ENCODE data around the gene MRPS16. TPM values are rescaled to one million over a fixed set of nuclear protein-coding genes. Genes with fewer than 3 reads are reported as not detected.
"Not testable (repeated sequence)": the region's sequence is repeated elsewhere in the genome, so short reads cannot be mapped to it uniquely, and the experiment has no call there.

Gene MRPS16
- total RNA-seq, 1 donor from 2014 or later: 85.9 TPM

DNA sequence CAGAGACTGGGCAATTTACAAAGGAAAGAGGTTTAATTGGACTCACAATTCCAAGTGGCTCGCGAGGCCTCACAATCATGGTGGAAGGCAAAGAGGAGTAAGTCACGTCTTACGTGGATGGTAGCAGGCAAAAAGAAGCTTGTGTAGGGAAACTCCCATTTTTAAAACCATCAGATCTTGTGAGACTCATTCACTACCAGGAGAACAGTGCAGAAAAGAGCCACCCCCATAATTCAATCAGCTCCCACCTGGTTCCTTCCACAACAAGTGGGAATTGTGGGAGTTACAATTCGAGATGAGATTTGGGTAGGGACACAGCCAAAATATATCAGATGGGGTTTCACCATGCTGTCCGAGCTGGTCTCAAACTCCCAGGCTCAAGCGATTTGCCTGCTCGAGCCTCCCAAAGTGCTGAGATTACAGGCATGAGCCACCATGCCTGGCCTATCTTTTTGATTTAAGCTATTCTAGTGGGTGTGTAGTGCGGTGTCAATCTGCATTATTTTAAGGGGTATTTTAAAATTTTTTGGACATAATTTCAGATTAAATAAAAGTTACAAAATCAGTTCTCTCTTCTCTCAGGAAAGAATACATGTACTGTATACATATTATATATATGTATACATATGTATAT lies 9.0 kb upstream of the MRPS16 start:
- TF ChIP-seq, protein P1, sequence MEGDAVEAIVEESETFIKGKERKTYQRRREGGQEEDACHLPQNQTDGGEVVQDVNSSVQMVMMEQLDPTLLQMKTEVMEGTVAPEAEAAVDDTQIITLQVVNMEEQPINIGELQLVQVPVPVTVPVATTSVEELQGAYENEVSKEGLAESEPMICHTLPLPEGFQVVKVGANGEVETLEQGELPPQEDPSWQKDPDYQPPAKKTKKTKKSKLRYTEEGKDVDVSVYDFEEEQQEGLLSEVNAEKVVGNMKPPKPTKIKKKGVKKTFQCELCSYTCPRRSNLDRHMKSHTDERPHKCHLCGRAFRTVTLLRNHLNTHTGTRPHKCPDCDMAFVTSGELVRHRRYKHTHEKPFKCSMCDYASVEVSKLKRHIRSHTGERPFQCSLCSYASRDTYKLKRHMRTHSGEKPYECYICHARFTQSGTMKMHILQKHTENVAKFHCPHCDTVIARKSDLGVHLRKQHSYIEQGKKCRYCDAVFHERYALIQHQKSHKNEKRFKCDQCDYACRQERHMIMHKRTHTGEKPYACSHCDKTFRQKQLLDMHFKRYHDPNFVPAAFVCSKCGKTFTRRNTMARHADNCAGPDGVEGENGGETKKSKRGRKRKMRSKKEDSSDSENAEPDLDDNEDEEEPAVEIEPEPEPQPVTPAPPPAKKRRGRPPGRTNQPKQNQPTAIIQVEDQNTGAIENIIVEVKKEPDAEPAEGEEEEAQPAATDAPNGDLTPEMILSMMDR (IDR thresholded peaks at IDR 0.05): no peak
- H3K27me3 Mint-ChIP-seq: no peaks in the 10 kb centered on the region

DNA sequence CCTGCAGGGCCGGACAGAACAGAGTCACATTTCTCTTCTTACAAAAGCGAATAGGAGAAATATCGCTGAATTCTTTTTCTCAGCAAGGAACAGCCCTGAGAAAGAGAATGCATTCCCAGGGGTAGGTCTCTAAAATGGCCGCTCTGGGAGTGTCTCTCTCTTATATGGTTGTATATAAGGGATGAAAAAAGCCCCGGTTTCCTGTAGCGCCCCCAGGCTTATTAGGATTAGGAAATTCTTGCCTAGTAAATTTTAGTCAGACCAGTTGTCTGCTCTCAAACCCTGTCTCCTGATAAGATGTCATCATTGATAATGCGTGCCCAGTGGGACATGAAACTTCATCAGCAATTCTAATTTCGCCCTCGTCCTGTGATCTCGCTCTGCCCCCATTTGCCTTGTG lies 6.2 kb upstream of the MRPS16 start:
- H3K4me1 Mint-ChIP-seq; POLR2A ChIA-PET; DNase-seq; ATAC-seq (ENCODE audit: low read depth); CTCF ChIA-PET; H3K27me3 Mint-ChIP-seq; H3K36me3 Mint-ChIP-seq (ENCODE audit: low read depth); H3K4me3 Mint-ChIP-seq; intact Hi-C loops (cut with micrococcal nuclease); H3K27ac Mint-ChIP-seq; H3K9me3 Mint-ChIP-seq: not testable (repeated sequence)

More for the DNA sequence above, 9.0 kb upstream of the MRPS16 start:
- Mint-ChIP-seq H3K4me1 (no peaks in the 10 kb centered on the region), H3K27ac (no peak overlapping the region), H3K9me3 (peaks cover 9% of the 10 kb centered on the region), H3K36me3 (ENCODE audit: low read depth) (no peaks in the 10 kb centered on the region), H3K4me3 (no peak overlapping the region)
- POLR2A ChIA-PET: no interaction called here
- intact Hi-C loops (cut with micrococcal nuclease): no loop called here
- ATAC-seq (ENCODE audit: low read depth): no peak
- DNase-seq: no peak
- CTCF ChIA-PET: no interaction called here

DNA sequence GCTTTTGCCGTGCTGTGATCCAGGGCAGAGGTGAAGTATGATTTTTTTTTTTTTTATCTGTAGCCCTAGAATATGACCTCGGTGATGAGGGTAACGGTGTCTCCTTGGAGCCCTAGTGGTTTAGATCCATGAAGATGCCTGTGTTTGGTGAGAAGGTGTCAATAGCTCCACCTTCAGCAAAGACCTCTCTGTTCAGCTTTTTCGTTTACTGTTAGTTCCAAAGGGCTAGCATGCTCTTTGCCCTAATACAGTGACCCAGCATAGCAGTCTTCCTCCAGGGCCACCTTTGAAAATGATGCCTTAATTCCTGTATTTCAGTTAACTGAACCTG lies 746 bp upstream of the MRPS16 start:
- DNase-seq: no peak
- peak overlapping the region; percentile 99 for H3K4me3 Mint-ChIP-seq
- H3K9me3 Mint-ChIP-seq: no peaks in the 10 kb centered on the region
- CTCF ChIA-PET: interaction anchor here (0.6 kb wide), 1 partner anchor 1545 kb away, joined by 4 read pairs; no protein-coding TSS in a partner anchor
- H3K27me3 Mint-ChIP-seq: no peaks in the 10 kb centered on the region
- intact Hi-C loops (cut with micrococcal nuclease): loop anchor here (1.0 to 5.0 kb wide), 5 partner anchors 9 to 1979 kb away; partner anchors contain the start of genes ANXA7, CFAP70 and VDAC2
- H3K4me1 Mint-ChIP-seq: peaks cover 38% of the 10 kb centered on the region
- TF ChIP-seq, protein P1 (IDR thresholded peaks at IDR 0.05): no peak
- no peak for ATAC-seq (ENCODE audit: low read depth)
- POLR2A ChIA-PET: interaction anchor here (0.5 to 3.1 kb wide), 4 partner anchors 85 to 524 kb away, joined by 4 to 12 read pairs (median 8); partner anchors contain the start of genes ECD, FAM149B1, P4HA1 and PPP3CB
- peak overlapping the region; percentile 95 for H3K27ac Mint-ChIP-seq
- peaks cover 40% of the 10 kb centered on the region for H3K36me3 Mint-ChIP-seq (ENCODE audit: low read depth)

DNA sequence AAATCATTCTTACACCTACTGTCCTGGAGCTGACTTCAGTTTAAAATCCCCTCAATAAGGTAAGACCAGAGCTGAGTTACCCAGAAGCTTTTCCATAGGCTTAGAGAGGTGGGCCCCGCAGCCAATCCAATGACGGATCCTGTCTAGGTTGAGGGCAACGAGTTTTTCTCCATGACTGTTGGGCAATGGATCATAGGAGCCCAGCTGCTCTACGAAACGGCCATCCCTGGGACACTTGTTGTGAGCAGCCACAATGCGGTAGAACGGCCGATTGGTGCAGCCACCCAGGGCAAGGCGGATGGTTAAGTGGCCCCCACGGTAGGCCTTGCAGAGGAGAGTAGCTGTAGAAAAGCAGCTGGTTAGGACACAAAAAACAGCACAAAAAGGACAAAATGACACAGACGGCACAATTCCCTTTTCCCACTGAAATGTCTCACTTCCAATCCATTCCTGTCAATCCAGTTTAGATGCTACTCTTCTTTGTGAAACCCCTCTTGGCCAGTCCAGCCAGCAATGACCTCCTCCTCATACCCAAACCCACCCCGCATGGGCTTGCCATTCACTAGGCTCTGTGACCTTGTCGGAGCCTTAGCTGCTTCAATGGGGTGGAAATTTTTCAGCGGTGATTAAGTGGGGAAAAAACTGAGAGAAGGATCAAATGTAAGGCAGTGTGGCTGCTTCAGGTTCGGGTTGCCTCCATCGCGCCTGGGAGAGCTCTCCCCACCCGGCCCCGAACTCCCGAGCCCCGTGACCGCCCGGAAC lies 580 bp downstream of the MRPS16 start:
- DNase-seq (no peak), ATAC-seq (ENCODE audit: low read depth) (peak; percentile 47)
- intact Hi-C loops (cut with micrococcal nuclease): loop anchor here (1.0 to 5.0 kb wide), 7 partner anchors 107 to 1980 kb away; partner anchors contain the start of genes ANXA7, CFAP70, MICU1 and VDAC2
- peaks cover 45% of the 10 kb centered on the region for H3K36me3 Mint-ChIP-seq (ENCODE audit: low read depth)
- POLR2A ChIA-PET: interaction anchor here (0.5 to 3.1 kb wide), 8 partner anchors 12 to 244 kb away, joined by 3 to 14 read pairs (median 6); partner anchors contain the start of genes ECD, FAM149B1, P4HA1 and PPP3CB
- peaks cover 50% of the 10 kb centered on the region for H3K4me1 Mint-ChIP-seq
- no peaks in the 10 kb centered on the region for H3K27me3 Mint-ChIP-seq
- TF ChIP-seq, protein P1 (IDR thresholded peaks at IDR 0.05): no peak
- CTCF ChIA-PET: interaction anchor here (1.1 kb wide), 1 partner anchor 12 kb away, joined by 4 read pairs; no protein-coding TSS in a partner anchor
- peak overlapping the region; percentile 99 for H3K4me3 Mint-ChIP-seq
- peak overlapping the region; percentile 95 for H3K27ac Mint-ChIP-seq
- no peaks in the 10 kb centered on the region for H3K9me3 Mint-ChIP-seq

DNA sequence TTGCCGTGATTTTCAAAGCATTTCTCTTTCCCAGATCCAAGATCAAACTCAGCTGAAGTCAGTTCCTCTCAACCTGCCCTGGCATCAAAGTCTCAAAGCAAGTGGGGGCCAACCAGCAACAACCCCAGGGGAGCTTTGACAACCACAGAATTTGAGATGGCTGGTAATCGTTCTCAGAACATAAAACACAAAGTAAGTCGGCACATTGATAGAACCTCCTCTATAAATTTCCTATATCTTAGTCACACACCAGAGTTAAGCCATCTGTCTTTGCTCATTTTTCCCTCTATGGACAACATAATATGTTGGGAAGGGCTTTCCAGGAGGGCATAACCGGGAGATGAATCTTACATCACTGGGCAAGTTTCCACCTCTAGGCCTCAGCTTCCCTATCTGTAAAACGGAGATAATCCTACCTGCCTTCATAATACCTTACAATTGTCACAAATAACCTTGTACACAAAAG lies 4.2 kb downstream of the MRPS16 start:
- Mint-ChIP-seq H3K36me3 (ENCODE audit: low read depth) (peaks cover 73% of the 10 kb centered on the region), H3K27me3 (no peaks in the 10 kb centered on the region), H3K9me3 (no peaks in the 10 kb centered on the region), H3K4me3 (peak overlapping the region; percentile 93), H3K4me1 (peaks cover 67% of the 10 kb centered on the region), H3K27ac (peak overlapping the region; percentile 93)
- TF ChIP-seq, protein P1 (IDR thresholded peaks at IDR 0.05): no peak
- DNase-seq (no peak), ATAC-seq (ENCODE audit: low read depth) (no peak)
- CTCF ChIA-PET: no interaction called here
- intact Hi-C loops (cut with micrococcal nuclease): loop anchor here (10.0 kb wide), 1 partner anchor 553 kb away; the partner anchor contains the start of gene MCU
- POLR2A ChIA-PET: no interaction called here

Measured in activated B cell treated with CpG ODN at 0.5 μM for 24 hours (primary cell).